OCI-LY1 (cell line): Measurements from ENCODE around the gene ICOSLG.

Experiments
- H2AFZ ChIP-seq: fragments of 200-600 bp; sonication (generic), shearing (Covaris generic); 2 replicates; pipeline ENCODE4 v1.6.0; 2014; ENCODE audit warnings: antibody characterized with exemption, mild to moderate bottlenecking, low read length
- H3F3A ChIP-seq: fragments of 200-600 bp; sonication (generic), shearing (Covaris generic); 2 replicates; pipeline ENCODE4 v1.6.0; 2014; ENCODE audit warnings: mild to moderate bottlenecking, antibody characterized with exemption, low read length, moderate library complexity; ENCODE audit not compliant: insufficient read depth
- H3K27ac ChIP-seq: fragments of 200-600 bp; sonication (generic); 2 replicates; pipeline ENCODE4 v1.5.1; 2014; ENCODE audit warnings: low read length, mixed run types, mild to moderate bottlenecking, low read depth; ENCODE audit not compliant: poor library complexity, severe bottlenecking
- H3K27me3 ChIP-seq: fragments of 200-600 bp; sonication (generic); 2 replicates; pipeline ENCODE4 v1.6.0; 2014; ENCODE audit warnings: antibody characterized with exemption, mild to moderate bottlenecking, low read length, moderate library complexity; ENCODE audit not compliant: insufficient read depth
- H3K36me3 ChIP-seq: fragments of 200-600 bp; sonication (generic); 2 replicates; pipeline ENCODE4 v1.6.1; 2014; ENCODE audit warnings: mild to moderate bottlenecking, antibody characterized with exemption, low read length, moderate library complexity, mixed read lengths; ENCODE audit not compliant: insufficient read depth
- H3K4me1 ChIP-seq: fragments of 200-600 bp; sonication (generic); 2 replicates; pipeline ENCODE4 v1.5.1; 2014; ENCODE audit warnings: mild to moderate bottlenecking, low read length, moderate library complexity; ENCODE audit not compliant: insufficient read depth, severe bottlenecking
- H3K4me2 ChIP-seq: fragments of 200-600 bp; sonication (generic), shearing (Covaris generic); 2 replicates; pipeline ENCODE4 v1.6.1; 2014; ENCODE audit warnings: low read length
- H3K4me3 ChIP-seq: fragments of 200-600 bp; sonication (generic); 2 replicates; pipeline ENCODE4 v1.5.1; 2014; ENCODE audit warnings: low read length, low read depth, mild to moderate bottlenecking, mixed read lengths; ENCODE audit not compliant: poor library complexity, severe bottlenecking
- H3K79me2 ChIP-seq: fragments of 200-600 bp; shearing (Covaris generic); 2 replicates; pipeline ENCODE4 v1.6.1; 2016; ENCODE audit warnings: mixed run types, low read length, mixed read lengths; ENCODE audit not compliant: insufficient read depth
- H3K9ac ChIP-seq: fragments of 200-600 bp; sonication (generic), shearing (Covaris generic); 2 replicates; pipeline ENCODE4 v1.6.1; 2014; ENCODE audit warnings: mild to moderate bottlenecking, low read length, mixed read lengths
- H3K9me2 ChIP-seq: fragments of 200-600 bp; sonication (generic), shearing (Covaris generic); 2 replicates; pipeline ENCODE4 v1.6.1; 2014; ENCODE audit warnings: low read depth, mild to moderate bottlenecking, low read length, mixed read lengths
- H3K9me3 ChIP-seq: fragments of 200-600 bp; shearing (Covaris generic); 2 replicates; pipeline ENCODE4 v1.6.1; 2014; ENCODE audit warnings: low read length, mixed read lengths
- H4K20me1 ChIP-seq: fragments of 200-600 bp; sonication (generic), shearing (Covaris generic); 2 replicates; pipeline ENCODE4 v1.6.0; 2016; ENCODE audit warnings: mild to moderate bottlenecking, low read length; ENCODE audit not compliant: insufficient read depth
- EZH2 ChIP-seq: fragments of 200-600 bp; sonication (generic), shearing (Covaris generic); IDR thresholded peaks from 2 replicates; pipeline ENCODE4 v1.8.0; 2017; ENCODE audit warnings: borderline replicate concordance, mixed run types, mild to moderate bottlenecking, antibody characterized with exemption, low read length, moderate library complexity, mixed read lengths
- TF ChIP-seq, protein P1 (sequence below): fragments of 200-600 bp; sonication (generic), shearing (Covaris generic); IDR thresholded peaks from 2 replicates; pipeline ENCODE4 v1.5.1; 2017; ENCODE audit warnings: mild to moderate bottlenecking, antibody characterized with exemption, low read length, moderate library complexity, mixed read lengths

The ICOSLG gene

DNA sequence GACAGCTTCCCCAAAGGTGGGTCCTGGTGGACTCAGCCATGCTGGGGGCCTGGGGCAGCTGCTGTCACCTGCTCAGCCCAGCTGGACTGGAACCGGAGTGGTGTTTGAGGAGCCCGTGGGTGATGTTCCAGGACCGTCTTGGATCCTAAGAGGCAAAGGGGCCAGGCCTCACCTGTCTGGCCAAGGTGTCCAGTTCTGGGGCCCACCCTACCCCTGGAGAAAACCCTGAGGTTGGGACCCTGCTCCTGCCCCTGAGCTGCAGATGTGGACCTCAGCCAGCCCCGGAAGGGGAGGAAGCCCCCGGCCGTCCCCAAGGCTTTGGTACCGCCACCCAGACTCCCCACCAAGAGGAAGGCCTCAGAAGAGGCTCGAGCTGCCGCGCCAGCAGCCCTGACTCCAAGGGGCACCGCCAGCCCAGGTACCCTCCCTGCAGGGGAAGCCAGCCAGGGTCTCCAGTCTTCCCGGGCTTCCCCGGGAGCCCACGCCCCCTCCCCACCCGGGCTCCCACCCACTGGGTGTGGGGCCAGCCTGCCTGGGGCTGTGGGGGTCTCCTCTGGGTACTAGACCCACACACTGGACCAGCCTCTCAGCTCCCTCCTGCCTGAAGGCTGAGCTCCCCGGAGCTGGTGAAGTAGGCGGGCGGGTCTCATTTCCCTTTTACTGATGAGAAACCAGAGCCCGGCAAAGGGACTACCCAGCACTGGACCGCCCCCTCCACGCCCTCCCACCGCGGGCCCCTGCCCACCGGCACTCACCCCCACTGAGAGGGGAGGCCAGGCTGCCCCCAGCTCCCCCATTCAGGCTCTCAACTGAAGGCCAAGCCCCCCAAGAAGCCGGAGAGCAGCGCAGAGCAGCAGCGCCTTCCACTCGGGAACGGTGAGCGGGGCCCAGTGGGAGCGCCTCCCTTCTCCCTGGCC, 46.2 kb upstream of the ICOSLG start:
- no peaks in the 10 kb centered on the region for H4K20me1 ChIP-seq
- H3K9ac ChIP-seq = no peak overlapping the region
- H3K27me3 ChIP-seq = peaks cover 9% of the 10 kb centered on the region; the same call in 1 of the 2 replicates

DNA sequence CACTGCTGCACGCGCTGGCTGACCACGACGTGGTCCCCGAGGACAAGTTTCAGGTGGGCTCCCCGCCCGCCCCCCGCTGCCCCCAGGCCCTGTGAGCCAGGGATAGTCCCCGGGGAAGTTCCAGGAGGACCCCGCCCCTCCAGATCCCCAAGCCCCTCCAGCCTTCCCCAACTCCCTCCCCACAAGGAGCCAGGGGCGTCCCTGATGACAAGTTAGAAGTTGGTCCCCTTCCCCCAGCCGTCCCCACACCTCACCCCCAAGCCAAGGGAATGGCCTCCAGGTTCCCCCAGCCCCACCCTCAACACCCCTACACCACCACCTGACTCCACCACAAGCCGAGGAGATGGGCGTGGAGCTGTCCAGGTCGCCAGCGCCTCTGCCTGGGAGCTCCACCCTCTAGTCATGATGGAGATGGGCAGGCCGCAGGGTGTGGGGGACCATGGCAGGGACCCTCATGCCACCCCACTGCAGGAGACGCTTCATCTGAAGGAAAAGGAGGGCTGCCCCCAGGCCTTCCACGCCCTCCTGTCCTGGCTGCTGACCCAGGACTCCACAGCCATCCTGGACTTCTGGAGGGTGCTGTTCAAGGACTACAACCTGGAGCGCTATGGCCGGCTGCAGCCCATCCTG, 45.5 kb upstream of the ICOSLG start:
- no peaks in the 10 kb centered on the region for H3K79me2 ChIP-seq
- no peak for TF ChIP-seq EZH2
- H3F3A ChIP-seq = no peaks in the 10 kb centered on the region
- no peak overlapping the region for H3K9ac ChIP-seq
- no peak overlapping the region for H3K27ac ChIP-seq
- H3K4me3 ChIP-seq = no peak overlapping the region
- peaks cover 9% of the 10 kb centered on the region; the same call in 1 of the 2 replicates for H3K27me3 ChIP-seq
- H3K9me3 ChIP-seq = no peaks in the 10 kb centered on the region
- H3K4me1 ChIP-seq = no peaks in the 10 kb centered on the region
- no peaks in the 10 kb centered on the region for H4K20me1 ChIP-seq
- no peak overlapping the region for H3K4me2 ChIP-seq
- no peaks in the 10 kb centered on the region for H3K9me2 ChIP-seq
- no peaks in the 10 kb centered on the region for H3K36me3 ChIP-seq
- no peak overlapping the region for H2AFZ ChIP-seq

More for the DNA sequence above, 46.2 kb upstream of the ICOSLG start:
- no peak overlapping the region for H2AFZ ChIP-seq
- TF ChIP-seq, protein P1, sequence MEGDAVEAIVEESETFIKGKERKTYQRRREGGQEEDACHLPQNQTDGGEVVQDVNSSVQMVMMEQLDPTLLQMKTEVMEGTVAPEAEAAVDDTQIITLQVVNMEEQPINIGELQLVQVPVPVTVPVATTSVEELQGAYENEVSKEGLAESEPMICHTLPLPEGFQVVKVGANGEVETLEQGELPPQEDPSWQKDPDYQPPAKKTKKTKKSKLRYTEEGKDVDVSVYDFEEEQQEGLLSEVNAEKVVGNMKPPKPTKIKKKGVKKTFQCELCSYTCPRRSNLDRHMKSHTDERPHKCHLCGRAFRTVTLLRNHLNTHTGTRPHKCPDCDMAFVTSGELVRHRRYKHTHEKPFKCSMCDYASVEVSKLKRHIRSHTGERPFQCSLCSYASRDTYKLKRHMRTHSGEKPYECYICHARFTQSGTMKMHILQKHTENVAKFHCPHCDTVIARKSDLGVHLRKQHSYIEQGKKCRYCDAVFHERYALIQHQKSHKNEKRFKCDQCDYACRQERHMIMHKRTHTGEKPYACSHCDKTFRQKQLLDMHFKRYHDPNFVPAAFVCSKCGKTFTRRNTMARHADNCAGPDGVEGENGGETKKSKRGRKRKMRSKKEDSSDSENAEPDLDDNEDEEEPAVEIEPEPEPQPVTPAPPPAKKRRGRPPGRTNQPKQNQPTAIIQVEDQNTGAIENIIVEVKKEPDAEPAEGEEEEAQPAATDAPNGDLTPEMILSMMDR = no peak
- TF ChIP-seq EZH2 = no peak
- no peaks in the 10 kb centered on the region for H3K4me1 ChIP-seq
- H3F3A ChIP-seq = no peaks in the 10 kb centered on the region
- H3K4me2 ChIP-seq = no peak overlapping the region
- H3K79me2 ChIP-seq = no peaks in the 10 kb centered on the region
- no peak overlapping the region for H3K4me3 ChIP-seq
- no peaks in the 10 kb centered on the region for H3K36me3 ChIP-seq
- H3K9me3 ChIP-seq = no peaks in the 10 kb centered on the region
- H3K9me2 ChIP-seq = no peaks in the 10 kb centered on the region
- H3K27ac ChIP-seq = no peak overlapping the region

DNA sequence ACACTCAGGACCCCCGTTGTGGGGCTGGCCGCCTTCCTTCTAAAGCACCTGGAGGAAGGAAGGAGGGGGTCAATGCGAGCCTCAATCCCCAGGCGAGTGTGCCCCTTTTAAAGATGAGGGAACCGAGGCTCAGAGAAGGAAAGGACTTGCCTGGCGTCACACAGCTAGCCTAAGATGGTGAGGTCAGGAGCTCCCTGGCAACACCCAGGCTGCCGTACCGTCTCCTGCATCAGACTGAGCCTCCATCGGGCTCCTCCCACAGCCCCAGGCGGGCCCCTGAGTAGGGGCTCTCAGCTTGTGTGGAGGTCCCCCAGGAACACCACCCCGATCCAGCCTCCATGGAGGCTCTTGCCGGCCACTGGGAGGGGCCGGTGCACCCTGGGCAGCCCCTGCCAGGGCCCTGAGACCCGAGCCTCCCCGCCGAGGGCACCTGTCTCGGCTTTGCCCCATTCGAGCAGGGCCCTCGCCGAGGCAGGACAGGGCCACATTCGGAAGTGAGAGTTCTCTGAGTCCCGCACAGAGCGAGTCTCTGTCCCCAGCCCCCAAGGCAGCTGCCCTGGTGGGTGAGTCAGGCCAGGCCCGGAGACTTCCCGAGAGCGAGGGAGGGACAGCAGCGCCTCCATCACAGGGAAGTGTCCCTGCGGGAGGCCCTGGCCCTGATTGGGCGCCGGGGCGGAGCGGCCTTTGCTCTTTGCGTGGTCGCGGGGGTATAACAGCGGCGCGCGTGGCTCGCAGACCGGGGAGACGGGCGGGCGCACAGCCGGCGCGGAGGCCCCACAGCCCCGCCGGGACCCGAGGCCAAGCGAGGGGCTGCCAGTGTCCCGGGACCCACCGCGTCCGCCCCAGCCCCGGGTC, 44.6 kb upstream of the ICOSLG start, which contains the start of gene AIRE:
Gene AIRE (plus strand): TSS at position 739 of the 855 bp plus-strand sequence. CDS start 131 bp downstream, outside the sequence.
- Histone ChIP-seq H3K9ac (no peak within 1 kb of the TSS), H3K4me2 (no peak within 1 kb of the TSS), H3K27me3 (peaks cover 9% of the 10 kb centered on the region; the same call in 1 of the 2 replicates), H3K9me2 (no peaks in the 10 kb centered on the region), H3K79me2 (no peaks in the 10 kb centered on the region), H3F3A (no peaks in the 10 kb centered on the region), H3K27ac (no peak within 1 kb of the TSS), H3K9me3 (no peaks in the 10 kb centered on the region), H2AFZ (no peak within 1 kb of the TSS), H3K36me3 (no peaks in the 10 kb centered on the region), H3K4me3 (no peak within 1 kb of the TSS), H4K20me1 (no peaks in the 10 kb centered on the region), H3K4me1 (no peaks in the 10 kb centered on the region)
- TF ChIP-seq, protein P1 = no peak
- no peak for TF ChIP-seq EZH2
